Mesothelial cell of epicardium (in vitro differentiated cells): Measurements from ENCODE around the gene SFSWAP. TPM values are rescaled to one million over a fixed set of nuclear protein-coding genes. Genes with fewer than 3 reads are reported as not detected.
A peak's percentile ranks its signal among the peaks of the same experiment; 100 is the strongest.

Experiments used
- DNase-seq, 2 experiments: peaks; one replicate each; pipeline ENCODE4 v3.0.0; 2021; ENCODE audit warnings: low spot score in 2 of 2; ENCODE audit not compliant: unreplicated experiment in 2 of 2
- H3K27ac Mint-ChIP-seq: 2 replicates; pipeline ENCODE4 v1.8.0; 2021; ENCODE audit warnings: mixed read lengths
- H3K27me3 Mint-ChIP-seq: 2 replicates; pipeline ENCODE4 v1.8.0; 2021; ENCODE audit warnings: low read depth, mixed read lengths
- H3K36me3 Mint-ChIP-seq: 2 replicates; pipeline ENCODE4 v1.8.0; 2021; ENCODE audit warnings: mixed read lengths
- H3K4me1 Mint-ChIP-seq: 2 replicates; pipeline ENCODE4 v1.8.0; 2021; ENCODE audit warnings: mixed read lengths
- H3K4me3 Mint-ChIP-seq: 2 replicates; pipeline ENCODE4 v1.8.0; 2021; ENCODE audit warnings: mild to moderate bottlenecking, moderate library complexity, mixed read lengths
- H3K9me3 Mint-ChIP-seq: 2 replicates; pipeline ENCODE4 v1.8.0; 2021; ENCODE audit warnings: mixed read lengths
- CTCF ChIP-seq: fragments of 200-600 bp; sonication (generic); IDR thresholded peaks from one replicate; pipeline ENCODE4 v1.5.0; 2021; ENCODE audit warnings: antibody characterized with exemption; ENCODE audit not compliant: unreplicated experiment
- total RNA-seq: library from RNA; stranded (reverse); gene quantifications from 3 replicates; pipeline ENCODE4 v1.2.1, GENCODE V29; 2021

The SFSWAP gene
- total RNA-seq, 1 donor from 2014 or later, result 73.0 TPM

GRCh38 chr12:131826097-131826928, 115.4 kb downstream of the SFSWAP start:
- no peak for DNase-seq
- peaks cover 9% of the 10 kb centered on the region for H3K4me1 Mint-ChIP-seq
- no peaks in the 10 kb centered on the region for H3K9me3 Mint-ChIP-seq
- no peak overlapping the region for H3K27ac Mint-ChIP-seq
- peak overlapping the region; percentile 47 for H3K4me3 Mint-ChIP-seq
- H3K27me3 Mint-ChIP-seq, result peaks cover 56% of the 10 kb centered on the region
- no peak for TF ChIP-seq CTCF
- no peaks in the 10 kb centered on the region for H3K36me3 Mint-ChIP-seq

GRCh38 chr12:131827961-131828534, 117.2 kb downstream of the SFSWAP start, which contains the start of gene MMP17:
TSS of gene MMP17 (plus strand) at chr12:131828393. CDS start at chr12:131828495, 102 bp downstream.
- TF ChIP-seq CTCF, result no peak
- peaks cover 65% of the 10 kb centered on the region for H3K27me3 Mint-ChIP-seq
- peak in 1 of 2 experiments; percentile 56 for DNase-seq
- peaks cover 9% of the 10 kb centered on the region for H3K4me1 Mint-ChIP-seq
- peak within 1 kb of the TSS; percentile 59 for H3K4me3 Mint-ChIP-seq
- H3K9me3 Mint-ChIP-seq, result no peaks in the 10 kb centered on the region
- H3K36me3 Mint-ChIP-seq, result no peaks in the 10 kb centered on the region
- H3K27ac Mint-ChIP-seq, result no peak within 1 kb of the TSS

GRCh38 chr12:131828671-131829355, 117.9 kb downstream of the SFSWAP start:
- no peak for DNase-seq
- Mint-ChIP-seq H3K27me3 (peaks cover 70% of the 10 kb centered on the region), H3K9me3 (no peaks in the 10 kb centered on the region), H3K4me3 (peak overlapping the region; percentile 59), H3K4me1 (peaks cover 9% of the 10 kb centered on the region), H3K27ac (no peak overlapping the region), H3K36me3 (no peaks in the 10 kb centered on the region)
- TF ChIP-seq CTCF, result no peak

- no peak for DNase-seq
- H3K4me3 Mint-ChIP-seq, result peak overlapping the region; percentile 59
- no peak for TF ChIP-seq CTCF
- H3K9me3 Mint-ChIP-seq, result no peaks in the 10 kb centered on the region
- H3K27ac Mint-ChIP-seq, result no peak overlapping the region
- no peaks in the 10 kb centered on the region for H3K36me3 Mint-ChIP-seq
- peaks cover 9% of the 10 kb centered on the region for H3K4me1 Mint-ChIP-seq
- H3K27me3 Mint-ChIP-seq, result peaks cover 69% of the 10 kb centered on the region
These were observed 118.5 kb downstream of the SFSWAP start for GRCh38 chr12:131829356-131829747.

- no peak for TF ChIP-seq CTCF
- Mint-ChIP-seq H3K36me3 (no peaks in the 10 kb centered on the region), H3K27me3 (peaks cover 64% of the 10 kb centered on the region), H3K9me3 (no peaks in the 10 kb centered on the region), H3K27ac (no peak overlapping the region), H3K4me1 (peaks cover 9% of the 10 kb centered on the region), H3K4me3 (peak overlapping the region; percentile 59)
- peak in 1 of 2 experiments; percentile 45 for DNase-seq
These were observed 119.0 kb downstream of the SFSWAP start for GRCh38 chr12:131829791-131830334.
